Endothelial cell of umbilical vein (primary cell): ENCODE measurements around the gene SECISBP2. TPM values are rescaled to one million over a fixed set of nuclear protein-coding genes. Genes with fewer than 3 reads are reported as not detected.

Experiments
- BruUV-seq: library from RNA; stranded (reverse); fragments of 400-500 nt; replicated peaks from 2 replicates; lab custom pipeline; 2021; lab: Mats Ljungman, UMichigan
- CTCF ChIA-PET: fragments of 300-600, 350-600 bp; sonication (Branson Sonifier 250); formaldehyde crosslinking; loops from one replicate; lab custom pipeline; 2021; ENCODE audit warnings: antibody characterized with exemption, inconsistent platforms; lab: Charles Lee
- POLR2A ChIA-PET: fragments of 300-600, 350-600 bp; sonication (Branson Sonifier 250); formaldehyde crosslinking; loops from one replicate; lab custom pipeline; 2021; ENCODE audit warnings: antibody characterized with exemption, inconsistent platforms; lab: Charles Lee
- DNase-seq: peaks from one replicate; pipeline ENCODE4 v3.0.0-alpha.2; 2011; ENCODE audit warnings: low read depth, low spot score
- FAIRE-seq: peaks from 2 replicates; lab custom pipeline; 2011; peaks lifted over from hg19 to GRCh38; lab: Jason Lieb, UNC
- H2AFZ ChIP-seq: 2 replicates; pipeline ENCODE4 v1.6.0; 2012; ENCODE audit warnings: low read depth, low read length, control low read depth, inconsistent platforms
- H3K27ac ChIP-seq: 2 replicates; pipeline ENCODE4 v1.5.1; 2011; ENCODE audit warnings: low read depth, mild to moderate bottlenecking, control low read depth, low read length, moderate library complexity; ENCODE audit not compliant: insufficient read depth
- H3K27me3 ChIP-seq, 2 experiments: 2 replicates each; pipeline versions ENCODE4 v1.6.0 to v1.6.1; 2011; ENCODE audit warnings: low read length in 2 of 2, mixed read lengths in 1 of 2; ENCODE audit not compliant: control insufficient read depth in 2 of 2, insufficient read depth in 2 of 2
- H3K36me3 ChIP-seq, 2 experiments: 2 replicates in 1 of 2; 3 replicates in 1 of 2; pipeline ENCODE4 v1.5.1; 2011; ENCODE audit warnings: low read length in 2 of 2, mild to moderate bottlenecking in 1 of 2, moderate library complexity in 1 of 2; ENCODE audit not compliant: control insufficient read depth in 2 of 2, insufficient read depth in 2 of 2; ENCODE audit errors: extremely low read depth in 1 of 2
- H3K4me1 ChIP-seq: 3 replicates; pipeline ENCODE4 v1.5.1; 2011; ENCODE audit warnings: mild to moderate bottlenecking, low read length; ENCODE audit not compliant: control insufficient read depth, insufficient read depth; ENCODE audit errors: extremely low read depth
- H3K4me2 ChIP-seq: 2 replicates; pipeline ENCODE4 v1.6.1; 2011; ENCODE audit warnings: low read length, control low read depth, mixed read lengths; ENCODE audit not compliant: insufficient read depth
- H3K4me3 ChIP-seq, 3 experiments: fragments of 200-600 bp in 1 of 3; sonication (generic), shearing (Covaris generic) in 1 of 3; replicated peaks in 1 of 3; 2 replicates each; pipeline ENCODE4 v1.5.1; 2011 to 2016; ENCODE audit warnings: control low read depth in 3 of 3, low read length in 3 of 3, mild to moderate bottlenecking in 2 of 3, inconsistent platforms in 1 of 3, low read depth in 1 of 3, moderate library complexity in 1 of 3; ENCODE audit not compliant: insufficient read depth in 1 of 3
- H3K79me2 ChIP-seq: 2 replicates; pipeline ENCODE4 v1.6.0; 2012; ENCODE audit warnings: low read length, inconsistent platforms; ENCODE audit not compliant: control insufficient read depth, insufficient read depth
- H3K9ac ChIP-seq: replicated peaks from 2 replicates; pipeline ENCODE3; 2011; ENCODE audit warnings: low read length, control low read depth; ENCODE audit not compliant: insufficient read depth; ENCODE audit errors: extremely low read depth
- H3K9me1 ChIP-seq: replicated peaks from 3 replicates; pipeline ENCODE4 v1.6.0; 2011; ENCODE audit warnings: mild to moderate bottlenecking, low read length; ENCODE audit not compliant: control insufficient read depth, insufficient read depth; ENCODE audit errors: extremely low read depth
- H3K9me3 ChIP-seq: replicated peaks from 2 replicates; pipeline ENCODE4 v1.5.1; 2012; ENCODE audit warnings: low read length, inconsistent platforms; ENCODE audit not compliant: control insufficient read depth, insufficient read depth
- H4K20me1 ChIP-seq: replicated peaks from 2 replicates; pipeline ENCODE3; 2011; ENCODE audit warnings: mild to moderate bottlenecking, low read length; ENCODE audit not compliant: control insufficient read depth, insufficient read depth; ENCODE audit errors: extremely low read depth
- CTCF ChIP-seq, 2 donors: IDR thresholded peaks; 1 replicate in 1 of 2; 2 replicates in 1 of 2; pipeline ENCODE4 v1.5.1; 2011; ENCODE audit warnings: low read length in 2 of 2, mild to moderate bottlenecking in 2 of 2, moderate library complexity in 2 of 2, control low read depth in 1 of 2, inconsistent platforms in 1 of 2, low read depth in 1 of 2; ENCODE audit not compliant: insufficient read depth in 1 of 2; ENCODE audit errors: extremely low read depth in 1 of 2
- EZH2 ChIP-seq: IDR thresholded peaks from 2 replicates; pipeline ENCODE4 v1.6.1; 2012; ENCODE audit warnings: borderline replicate concordance, low read depth, mild to moderate bottlenecking, moderate library complexity, low read length, inconsistent platforms; ENCODE audit not compliant: severe bottlenecking
- FOS ChIP-seq: IDR thresholded peaks from 2 replicates; pipeline ENCODE4 v1.6.1; 2011; ENCODE audit warnings: mild to moderate bottlenecking, low read length, moderate library complexity, borderline replicate concordance; ENCODE audit not compliant: insufficient read depth
- GATA2 ChIP-seq: IDR thresholded peaks from 2 replicates; pipeline ENCODE4 v1.7.0; 2011; ENCODE audit warnings: low read depth, mild to moderate bottlenecking, moderate library complexity, mixed read lengths, low read length; ENCODE audit not compliant: insufficient read length, insufficient read depth
- JUN ChIP-seq: IDR thresholded peaks from 2 replicates; pipeline ENCODE4 v1.6.1; 2011; ENCODE audit warnings: borderline replicate concordance, low read depth; ENCODE audit not compliant: insufficient read length, insufficient read depth
- MAX ChIP-seq: IDR thresholded peaks from 2 replicates; pipeline ENCODE4 v1.6.1; 2011; ENCODE audit not compliant: insufficient read depth, insufficient read length
- MYC ChIP-seq: IDR thresholded peaks from one replicate; pipeline ENCODE4 v1.6.1; 2011; ENCODE audit warnings: mild to moderate bottlenecking, low read depth, low read length
- POLR2A ChIP-seq: IDR thresholded peaks from 2 replicates; pipeline ENCODE4 v1.6.1; 2012; ENCODE audit warnings: low read depth, mild to moderate bottlenecking, control low read depth, low read length
- POLR2AphosphoS5 ChIP-seq: IDR thresholded peaks from 2 replicates; pipeline ENCODE4 v1.6.1; 2012; ENCODE audit warnings: low read depth, mild to moderate bottlenecking, control low read depth, low read length, moderate library complexity; ENCODE audit not compliant: insufficient read depth
- dilution Hi-C: fragments of 300-500 bp; cut with MboI; formaldehyde crosslinking; loops from one replicate; pipeline ENCODE4 v1.15.0; 2019; ENCODE audit warnings: low sequenced_read_pairs; ENCODE audit not compliant: extremely low pct_ligation_motif_present
- intact Hi-C: fragments of 100-400 bp; cut with micrococcal nuclease; formaldehyde crosslinking; loops from one replicate; pipeline ENCODE4 v1.10.0; 2022
- polyA plus RNA-seq, 4 experiments: library from polyadenylated mRNA; depleted of rRNA in 3 of 4; stranded (reverse) in 3 of 4; unstranded in 1 of 4; fragments of >200 nt; gene quantifications; 2 replicates each; pipeline versions ENCODE4 v1.2.1 to v1.2.3, GENCODE V29; 2011 to 2012; ENCODE audit warnings: missing spikeins in 1 of 4
- total RNA-seq: library from RNA; stranded (reverse); gene quantifications from 2 replicates; pipeline ENCODE4 v1.2.3, GENCODE V29; 2021

Gene SECISBP2
- total and polyA plus RNA-seq, 2 donors (not counting 3 experiments of a cell fraction or from before 2014, with no cell fraction given), result 22.7 to 36.3 TPM

- BruUV-seq, result no TSS peak
- Histone ChIP-seq H3K36me3 (peaks cover 0 to 9% of the 10 kb centered on the region in 2 experiments), H2AFZ (no peak within 1 kb of the TSS), H3K9me3 (no peaks in the 10 kb centered on the region), H3K27me3 (no peaks in the 10 kb centered on the region), H3K4me1 (peaks cover 28% of the 10 kb centered on the region), H3K27ac (peak within 1 kb of the TSS; percentile 98), H3K4me2 (peak within 1 kb of the TSS; percentile 97), H3K9me1 (no peaks in the 10 kb centered on the region), H3K79me2 (peaks cover 46% of the 10 kb centered on the region), H3K4me3 (peak within 1 kb of the TSS; percentile 70 to 98 (median 97)), H4K20me1 (no peaks in the 10 kb centered on the region), H3K9ac (peak within 1 kb of the TSS; percentile 98)
- ChIA-PET POLR2A (interaction anchor here (0.6 kb wide), 1 partner anchor 8 kb away, joined by 3 read pairs; the partner anchor contains the start of gene SECISBP2), CTCF (interaction anchor here (1.3 kb wide), 1 partner anchor 32 kb away, joined by 4 read pairs; no protein-coding TSS in a partner anchor)
- dilution Hi-C loops, result no loop called here
- intact Hi-C loops, result loop anchor here (1.0 to 10.0 kb wide), 6 partner anchors 8 to 923 kb away; partner anchors contain the start of genes SECISBP2 and SPIN1
- TF ChIP-seq GATA2, result no peak
- TF ChIP-seq FOS, result no peak
- peak; percentile 61 for TF ChIP-seq JUN
- peak; percentile 97 for TF ChIP-seq POLR2AphosphoS5
- TF ChIP-seq POLR2A, result peak; percentile 95
- TF ChIP-seq MAX, result peak; percentile 39
- no peak for TF ChIP-seq EZH2
- peak; percentile 86 for TF ChIP-seq MYC
- TF ChIP-seq CTCF (IDR thresholded peaks at IDR 0.05; ENCODE audit: extremely low read depth in 1 of 2, insufficient read depth in 1 of 2, low read depth in 1 of 2, low read length in 2 of 2), result no peak
- peak; percentile 100 for DNase-seq
- peak; percentile 98 for FAIRE-seq
Observed at GRCh38 chr9:89310475-89311345, 7.6 kb upstream of the SECISBP2 start, which contains the start of gene CKS2. Gene CKS2, plus strand, starts transcription at chr9:89311195. Its CDS starts 98 bp downstream, at chr9:89311293.
